Measurements from ENCODE around the gene PARP15. TPM values are rescaled to one million over a fixed set of nuclear protein-coding genes. Genes with fewer than 3 reads are reported as not detected.
"Not testable (repeated sequence)": the region's sequence is repeated elsewhere in the genome, so short reads cannot be mapped to it uniquely, and the experiment has no call there.

PARP15 gene
- under 1 TPM; 0.11 to 0.25 (median 0.14) TPM for polyA plus RNA-seq (ENCODE audit: insufficient read length in 3 of 3)

DNA sequence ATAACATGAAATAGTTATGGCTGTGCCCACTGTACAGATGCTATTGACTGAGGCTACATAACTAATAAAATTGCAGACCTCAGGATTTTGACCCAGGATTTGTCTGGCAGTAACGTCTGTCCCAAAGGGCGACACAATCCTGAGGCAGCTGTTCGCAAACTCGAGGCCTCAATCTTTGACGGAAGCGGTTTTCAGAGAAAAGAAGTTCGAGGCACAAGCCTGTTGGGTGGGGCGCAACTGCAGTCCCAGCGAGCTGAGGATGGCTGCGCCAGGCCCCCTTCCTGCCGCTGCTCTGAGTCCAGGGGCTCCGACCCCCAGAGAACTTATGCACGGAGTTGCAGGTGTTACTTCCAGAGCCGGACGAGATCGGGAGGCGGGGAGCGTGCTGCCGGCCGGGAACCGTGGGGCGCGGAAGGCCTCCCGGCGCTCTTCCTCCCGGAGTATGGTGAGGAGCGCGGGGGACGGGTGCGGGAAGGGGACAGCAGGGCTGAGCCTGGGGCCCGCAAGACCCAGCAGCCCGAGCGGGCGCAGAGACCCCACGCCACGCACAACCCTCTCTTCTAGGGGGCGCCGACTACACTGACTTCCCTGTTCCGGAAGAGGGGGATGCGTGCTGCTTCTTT is at the start of gene PARP15:
Gene PARP15, plus strand, starts transcription at position 242 of the 623 bp plus-strand sequence. Its CDS starts 18 bp downstream, at position 260.
- DNase-seq (ENCODE audit: low read depth in 3 of 3, low spot score in 2 of 3), result no peak

DNA sequence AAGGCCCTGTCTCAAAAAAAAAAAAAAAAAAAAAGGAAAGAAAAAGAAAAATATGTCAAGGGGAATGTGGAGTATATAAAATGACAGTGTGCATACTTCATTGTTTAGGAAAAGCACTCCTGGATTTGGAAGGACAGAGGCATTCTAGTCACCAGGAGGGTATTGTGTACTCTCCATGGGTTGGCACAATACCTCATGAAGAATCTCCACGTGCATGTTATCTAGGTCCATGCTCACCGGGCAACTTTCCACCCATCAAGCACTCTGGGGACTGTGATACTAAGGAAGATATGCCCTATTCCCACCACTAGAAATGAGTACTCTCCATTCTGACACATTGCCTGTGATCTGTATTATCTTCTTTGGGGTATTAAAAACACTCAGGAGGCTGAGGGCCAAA is 47.3 kb upstream of the PARP15 start:
- no peak for DNase-seq (ENCODE audit: low read depth in 3 of 3, low spot score in 2 of 3)

DNA sequence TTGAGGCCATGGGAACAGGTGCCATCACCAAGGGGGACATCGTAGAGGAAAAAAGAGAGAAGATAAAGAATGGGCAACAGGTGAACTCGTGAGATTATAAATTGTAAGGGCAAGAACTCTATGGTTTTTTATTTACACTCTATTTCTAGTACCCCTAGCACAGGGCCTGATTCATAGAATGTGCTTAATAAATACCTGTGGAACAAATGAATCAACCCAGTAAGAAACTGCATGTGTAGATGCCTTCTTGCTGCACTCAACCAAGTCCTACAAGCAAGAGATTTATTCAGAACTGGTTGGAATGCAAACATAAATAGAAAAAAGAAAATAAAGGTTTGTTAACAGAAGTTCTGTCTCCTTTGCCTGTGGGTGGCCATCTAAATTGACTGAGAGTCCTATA is 44.0 kb upstream of the PARP15 start:
- no peak for DNase-seq (ENCODE audit: low read depth in 3 of 3, low spot score in 2 of 3)

DNA sequence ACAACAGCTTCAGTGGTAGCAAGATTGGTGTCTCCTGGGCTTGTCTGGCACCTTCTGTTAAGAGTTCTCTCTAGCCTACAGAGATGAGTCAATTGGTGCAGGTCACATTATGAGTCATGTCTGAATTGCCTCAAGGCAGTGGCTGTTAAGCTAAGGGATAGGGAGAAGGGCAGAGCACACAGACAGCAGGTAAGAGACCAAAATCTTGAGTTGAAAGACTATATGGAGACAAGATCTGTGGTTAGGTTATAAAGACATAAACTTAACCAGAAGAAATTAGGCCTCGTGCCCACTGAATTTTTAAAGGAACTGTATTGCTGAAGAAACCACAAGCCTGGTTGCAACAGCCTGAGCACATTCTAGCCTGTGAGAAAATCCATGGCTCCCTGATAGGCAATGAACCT is 43.5 kb upstream of the PARP15 start:
- DNase-seq (ENCODE audit: low read depth in 3 of 3, low spot score in 2 of 3), result no peak

DNA sequence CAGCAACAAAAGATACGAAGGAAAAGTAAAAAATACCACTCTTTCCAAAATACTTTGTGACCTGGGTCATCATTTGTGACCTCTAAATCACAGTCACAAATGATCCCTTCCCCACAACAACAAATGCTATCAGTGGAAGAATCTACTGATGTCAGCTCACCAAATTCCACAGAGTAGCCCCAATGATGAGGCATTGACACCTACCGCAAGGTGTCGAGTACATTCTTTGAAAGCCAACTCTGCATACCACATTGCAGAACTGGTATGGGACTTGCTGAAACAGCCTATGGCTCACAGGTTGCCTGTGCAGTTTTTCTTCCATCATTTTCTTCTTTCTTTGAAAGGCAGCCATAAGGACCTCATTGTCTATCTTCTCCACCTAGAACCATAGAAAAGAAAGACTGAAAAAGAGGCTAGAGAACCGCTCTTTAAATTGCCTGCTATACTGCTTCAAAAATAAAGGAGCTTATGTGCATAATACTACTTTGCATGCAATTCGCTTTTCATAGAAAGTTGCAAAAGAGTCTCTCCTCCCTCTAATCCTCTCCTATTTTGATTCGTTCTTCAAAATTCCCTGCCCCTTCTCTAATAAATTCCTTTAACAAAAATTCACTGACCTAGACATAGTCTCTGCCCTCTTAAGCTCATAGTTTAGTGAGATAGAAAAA is 41.4 kb upstream of the PARP15 start:
- DNase-seq (ENCODE audit: low read depth in 3 of 3, low spot score in 2 of 3), result no peak

DNA sequence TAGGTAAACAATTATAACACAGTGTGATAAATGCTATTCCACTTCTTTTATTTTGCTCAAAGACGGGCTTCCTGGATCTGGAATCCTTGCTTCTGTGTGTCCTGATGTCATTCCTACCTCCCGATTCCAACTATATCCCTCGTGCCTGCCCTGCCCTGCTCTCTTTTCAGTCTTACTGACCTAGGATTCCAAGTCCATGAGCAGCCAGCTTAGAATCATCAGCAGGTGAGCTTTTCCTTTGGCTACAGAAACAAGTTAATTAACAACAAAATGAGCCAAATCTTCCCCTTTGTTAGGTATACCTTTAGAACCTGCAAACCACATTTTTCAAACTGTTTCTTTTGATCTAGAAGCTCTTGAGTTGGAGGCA is 40.8 kb upstream of the PARP15 start:
- no peak for DNase-seq (ENCODE audit: low read depth in 3 of 3, low spot score in 2 of 3)

DNA sequence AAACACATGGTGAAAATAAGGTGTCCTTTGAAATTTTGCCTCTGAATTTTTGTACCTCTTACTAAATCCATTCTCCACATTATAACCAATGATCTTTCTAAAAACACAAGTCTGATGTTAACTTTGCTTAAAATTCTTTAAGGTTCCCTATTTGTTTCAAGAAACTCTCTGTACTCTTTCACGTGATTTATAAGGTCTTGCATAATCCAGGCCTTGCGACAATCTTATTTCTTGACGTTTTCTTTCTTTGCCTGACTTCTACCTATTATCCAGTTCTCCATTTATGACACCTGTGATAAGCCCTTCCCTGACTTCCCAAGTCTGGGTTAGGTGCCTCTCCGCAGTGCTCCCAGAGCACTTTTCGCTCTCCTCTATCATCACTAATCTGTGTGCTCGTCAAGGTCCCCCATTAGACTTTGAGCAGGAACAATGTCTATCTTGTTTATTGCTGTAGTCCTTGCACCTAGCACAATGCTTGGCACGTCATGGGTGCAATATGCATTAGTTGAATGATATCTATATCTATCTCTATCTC is 38.4 kb upstream of the PARP15 start:
- no peak for DNase-seq (ENCODE audit: low read depth in 3 of 3, low spot score in 2 of 3)

DNA sequence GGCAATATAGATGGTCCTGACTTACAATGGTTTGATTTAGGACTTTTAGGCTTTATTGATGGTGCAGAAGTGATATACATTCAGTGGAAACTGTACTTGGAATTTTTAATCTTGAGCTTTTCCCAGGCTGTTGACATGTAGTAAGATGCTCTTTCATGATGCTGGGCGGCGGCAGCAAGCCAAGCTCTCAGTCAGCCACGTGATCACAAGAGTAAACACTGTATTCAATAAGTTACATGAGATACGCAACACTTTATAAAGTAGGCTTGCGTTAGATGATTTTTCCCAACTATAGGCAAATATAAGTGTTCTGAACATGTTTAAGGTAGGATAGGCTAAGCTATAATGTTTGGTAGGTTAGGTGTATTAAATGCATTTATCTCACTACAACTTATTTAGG is 31.3 kb upstream of the PARP15 start:
- no peak for DNase-seq (ENCODE audit: low read depth in 3 of 3, low spot score in 2 of 3)

DNA sequence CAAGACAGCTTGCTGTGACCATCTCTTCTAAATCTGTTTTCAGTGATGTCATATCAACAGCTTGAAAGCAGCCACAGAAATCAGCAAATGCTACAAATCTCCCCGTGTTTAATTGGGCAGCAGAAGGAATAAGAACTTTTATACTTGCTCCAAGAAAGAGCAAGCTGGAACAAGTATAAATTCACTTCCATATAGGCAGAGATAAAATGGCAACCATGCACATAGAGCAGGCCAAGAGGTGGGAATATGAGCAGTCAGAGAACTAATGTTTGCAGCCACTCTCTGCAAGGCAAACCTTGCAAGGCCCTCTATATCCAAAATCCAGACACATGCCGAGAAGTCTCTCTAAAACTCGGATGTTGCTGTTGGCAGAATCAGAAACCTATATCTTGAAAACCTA is 29.4 kb upstream of the PARP15 start:
- DNase-seq (ENCODE audit: low read depth in 3 of 3, low spot score in 2 of 3), result no peak

DNA sequence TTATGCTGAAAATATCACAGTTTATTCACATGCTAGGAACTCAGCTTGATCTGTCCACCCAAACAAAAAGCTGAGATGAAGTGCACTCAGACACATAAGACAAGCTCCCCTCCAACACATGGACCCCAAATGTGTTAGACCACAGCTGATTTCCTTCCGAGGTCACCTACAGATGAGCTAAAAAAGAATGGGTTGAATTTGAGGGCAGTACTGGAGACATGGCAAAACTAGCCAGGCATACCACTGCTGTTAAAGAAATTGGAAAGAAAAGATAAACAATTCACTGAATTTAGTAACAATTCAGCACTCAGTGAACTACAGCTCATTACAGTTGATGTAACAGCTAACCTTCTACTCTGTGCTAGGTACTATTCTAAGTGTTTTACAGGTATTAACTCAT is 28.8 kb upstream of the PARP15 start:
- DNase-seq (ENCODE audit: low read depth in 3 of 3, low spot score in 2 of 3), result no peak

DNA sequence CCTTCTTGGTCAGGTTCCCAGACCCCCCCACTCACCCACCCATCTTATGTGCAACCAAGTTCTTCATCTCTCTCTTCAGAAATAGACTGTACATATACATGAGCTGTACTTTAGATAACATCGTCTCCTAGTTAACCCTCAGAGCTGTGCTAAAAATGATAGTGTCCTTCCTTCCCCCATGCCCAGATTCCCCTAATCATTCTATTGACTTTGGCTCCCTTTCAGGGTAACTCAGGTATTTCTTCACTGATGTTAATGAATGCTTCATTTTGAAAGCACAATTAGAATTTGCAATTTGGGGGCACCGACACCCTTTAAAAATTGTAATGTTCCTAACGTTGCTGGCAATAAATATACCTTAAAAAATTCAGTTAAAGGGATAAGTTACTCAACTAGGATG is 24.3 kb upstream of the PARP15 start:
- DNase-seq (ENCODE audit: low read depth in 3 of 3, low spot score in 2 of 3), result no peak

DNA sequence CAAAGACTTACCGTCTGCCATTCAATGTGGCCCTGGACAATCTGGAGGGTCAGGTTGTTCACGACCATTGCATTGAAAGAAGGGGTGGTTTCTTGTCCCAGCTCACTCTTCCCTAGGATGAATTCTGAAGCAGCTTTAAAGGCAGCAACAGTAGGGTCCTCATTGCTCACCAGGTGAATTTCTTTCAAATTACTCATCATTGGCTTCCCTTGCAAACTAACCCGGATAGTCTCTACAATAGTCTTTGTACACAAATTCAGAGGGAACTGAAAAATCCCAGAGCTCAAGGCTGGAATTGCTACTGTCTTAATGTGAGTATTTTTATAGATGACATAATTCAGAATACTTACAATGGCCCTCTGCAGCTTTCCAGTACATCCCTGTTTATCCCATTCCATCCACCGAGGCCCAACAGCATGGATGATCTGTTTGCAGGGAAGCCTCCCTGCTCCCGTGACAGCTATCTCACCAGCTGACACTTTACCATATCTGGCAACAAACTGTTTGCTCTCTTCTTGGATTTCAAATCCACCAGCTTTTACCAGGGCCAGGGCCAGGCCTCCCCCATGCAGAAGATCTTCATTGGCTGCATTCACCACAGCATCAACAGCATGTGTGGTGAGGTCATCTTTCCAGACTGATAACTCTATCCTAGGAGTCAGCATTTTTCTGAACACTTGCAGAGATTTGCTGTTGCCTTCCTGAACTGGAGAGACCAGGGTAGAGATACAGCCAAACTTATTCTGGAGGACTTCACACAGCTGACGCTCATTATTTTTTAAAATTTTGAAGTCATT is 22.0 kb upstream of the PARP15 start:
- DNase-seq (ENCODE audit: low read depth in 3 of 3, low spot score in 2 of 3), result no peak

DNA sequence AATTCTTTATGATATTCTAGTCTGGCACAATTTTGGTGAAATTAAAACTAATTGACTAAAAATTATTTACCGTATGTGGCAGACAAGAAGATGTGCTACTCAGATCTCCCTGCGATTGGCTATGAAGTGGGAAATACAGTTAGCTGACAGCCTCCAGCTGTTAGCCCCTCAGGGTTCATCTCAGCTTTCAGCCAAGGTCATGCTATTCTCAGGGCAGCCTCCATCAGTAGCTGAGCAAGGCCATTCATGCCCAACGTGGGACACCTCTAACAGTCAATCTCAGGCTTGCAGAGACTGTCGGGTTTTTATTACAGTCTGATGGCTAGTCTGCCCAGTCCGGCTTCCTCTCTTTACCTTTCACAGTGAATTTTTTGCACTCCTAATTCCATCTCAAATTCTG is 20.1 kb upstream of the PARP15 start:
- DNase-seq (ENCODE audit: low read depth in 3 of 3, low spot score in 2 of 3), result peak in 1 of 3 donors; percentile 23

DNA sequence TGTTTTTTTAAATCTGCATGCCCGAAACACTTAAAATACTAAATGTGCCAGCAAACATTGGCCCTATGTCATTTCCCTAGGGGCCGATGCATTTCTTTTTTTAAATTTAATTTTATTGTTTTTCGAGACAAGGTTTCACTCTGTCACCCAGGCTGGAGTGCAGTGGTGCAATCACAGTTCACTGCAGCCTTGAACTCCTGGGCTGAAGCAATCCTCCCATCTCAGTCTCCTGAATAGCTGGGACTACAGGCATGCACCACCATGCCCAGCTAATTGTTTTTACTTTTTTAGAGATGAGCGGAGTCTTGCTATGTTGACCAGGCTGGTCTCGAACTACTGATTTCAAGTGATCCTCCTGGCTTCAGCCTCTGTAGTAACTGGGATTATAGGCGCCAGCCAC is 18.8 kb upstream of the PARP15 start:
- no peak for DNase-seq (ENCODE audit: low read depth in 3 of 3, low spot score in 2 of 3)

DNA sequence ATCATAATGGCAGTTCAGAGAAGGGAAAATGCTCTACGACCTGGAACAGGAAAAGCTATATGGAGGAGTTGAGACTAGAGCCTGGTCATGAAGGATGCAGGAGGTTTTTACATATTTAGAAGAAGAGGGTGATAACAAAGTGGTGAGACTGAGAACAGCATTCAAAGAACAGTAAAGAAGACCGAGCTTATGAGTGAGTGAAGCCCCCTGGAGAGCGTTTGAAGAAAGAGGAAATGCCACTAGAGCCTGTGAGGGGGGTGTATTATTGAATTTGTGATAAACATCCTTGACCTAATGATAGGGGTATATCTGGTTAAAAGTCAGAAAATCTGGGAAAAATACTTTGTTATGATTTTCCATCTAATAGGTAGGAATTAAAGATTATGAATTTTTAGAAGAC is 17.5 kb upstream of the PARP15 start:
- no peak for DNase-seq (ENCODE audit: low read depth in 3 of 3, low spot score in 2 of 3)

DNA sequence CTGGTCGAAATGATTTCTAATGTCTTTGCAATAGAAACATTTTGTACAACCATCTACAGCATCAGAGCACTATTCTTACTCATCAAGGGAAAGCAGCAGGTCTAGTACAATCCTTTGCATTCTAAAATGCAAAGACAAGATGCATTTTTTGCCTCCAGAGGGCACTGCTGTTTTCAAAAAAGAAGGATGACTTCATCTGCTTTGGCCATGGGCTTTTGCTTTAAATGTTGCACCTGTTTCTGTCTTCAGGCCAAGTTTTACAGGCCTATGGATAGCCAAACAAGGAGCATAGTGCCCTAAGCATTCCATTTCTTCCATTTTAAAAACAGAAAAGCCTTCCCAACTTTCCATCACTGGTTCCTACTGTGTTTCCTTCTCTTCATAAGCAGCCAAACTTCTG is 16.8 kb upstream of the PARP15 start:
- DNase-seq (ENCODE audit: low read depth in 3 of 3, low spot score in 2 of 3), result peak in 1 of 3 donors; percentile 52

DNA sequence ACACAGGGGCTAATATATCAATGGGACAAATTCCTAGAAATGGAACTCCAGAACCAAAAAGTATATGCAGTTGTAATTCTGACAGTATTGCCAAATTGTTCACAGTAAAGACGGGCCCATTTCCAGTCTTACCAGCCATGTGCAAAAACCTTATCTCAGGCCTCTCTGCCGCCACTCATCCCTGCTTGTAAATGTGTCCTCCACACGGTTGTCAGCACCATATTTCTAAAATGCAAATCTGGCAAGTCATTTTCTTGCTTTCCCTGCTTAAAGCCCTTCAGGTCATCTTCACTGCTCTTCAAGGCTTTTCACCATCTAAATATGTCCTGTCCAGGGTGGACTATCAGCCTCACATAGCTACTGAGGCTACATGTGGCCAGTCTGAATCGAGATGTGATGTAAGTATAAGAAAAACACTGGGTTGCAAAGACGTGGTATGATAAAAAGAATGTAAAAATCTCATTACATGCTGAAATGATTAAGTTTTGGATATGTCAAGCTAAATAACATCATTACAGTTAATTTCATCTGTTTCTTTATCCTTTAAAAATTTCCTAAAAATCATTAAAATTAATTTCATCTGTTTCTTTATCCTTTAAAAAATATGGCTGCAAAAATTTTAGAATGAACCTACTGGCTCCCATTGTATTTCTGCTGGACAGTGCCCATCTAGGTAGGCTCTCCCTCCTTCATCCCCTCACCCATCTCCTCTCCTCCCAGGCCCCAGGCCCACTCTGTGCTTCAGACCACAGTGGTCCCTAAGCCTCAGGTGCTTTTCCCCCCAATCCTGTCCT is 14.3 kb upstream of the PARP15 start:
- no peak for DNase-seq (ENCODE audit: low read depth in 3 of 3, low spot score in 2 of 3)

DNA sequence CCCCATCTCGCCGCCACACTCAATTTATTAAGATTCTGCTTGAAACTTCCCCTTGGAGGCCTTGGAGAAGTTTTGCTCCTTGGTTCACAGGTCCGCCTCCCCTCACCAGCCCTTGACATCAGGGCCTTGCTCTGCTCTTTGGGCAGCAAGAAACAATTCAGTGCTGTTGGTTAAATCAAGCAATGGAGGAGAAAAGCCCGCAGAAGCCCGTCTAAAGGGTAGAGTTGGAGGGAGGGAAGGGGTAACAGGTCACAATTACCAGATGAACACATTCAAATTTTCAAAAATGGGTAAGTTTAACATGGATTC is 13.8 kb upstream of the PARP15 start:
- DNase-seq (ENCODE audit: low read depth in 3 of 3, low spot score in 2 of 3), result no peak

DNA sequence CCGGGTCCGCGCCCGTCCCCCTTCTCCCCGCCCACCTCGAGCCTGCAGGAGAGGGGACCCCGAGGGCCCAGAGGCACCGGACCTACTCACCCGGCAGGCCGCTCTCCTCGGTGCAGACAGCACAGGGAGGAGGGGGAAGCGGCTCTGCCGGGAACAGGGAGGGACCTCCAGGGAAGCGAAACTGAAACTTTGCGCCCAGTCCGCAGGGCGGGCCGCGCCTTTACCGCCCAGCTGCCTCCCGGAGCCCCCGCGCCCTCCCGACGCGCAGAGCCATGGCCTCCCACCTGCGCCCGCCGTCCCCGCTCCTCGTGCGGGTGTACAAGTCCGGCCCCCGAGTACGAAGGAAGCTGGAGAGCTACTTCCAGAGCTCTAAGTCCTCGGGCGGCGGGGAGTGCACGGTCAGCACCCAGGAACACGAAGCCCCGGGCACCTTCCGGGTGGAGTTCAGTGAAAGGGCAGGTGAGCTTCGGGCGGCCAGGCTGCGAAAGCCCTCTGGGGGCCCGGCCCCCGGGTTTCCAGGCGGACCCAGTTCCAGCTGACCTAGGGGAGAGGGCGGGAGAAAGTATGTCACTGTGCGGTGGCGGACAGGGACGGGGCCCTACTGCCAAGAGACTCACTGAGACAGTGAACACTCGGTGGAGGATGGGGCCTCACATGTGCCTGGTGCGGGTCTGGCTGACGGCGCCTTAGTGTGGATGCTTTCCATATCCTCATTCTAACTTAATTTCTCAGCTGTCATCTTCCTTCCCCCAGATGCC is 13.1 kb upstream of the PARP15 start, which contains the start of the genes DTX3L and PARP9:
Gene DTX3L, plus strand, starts transcription at position 184 of the 758 bp plus-strand sequence. Its CDS starts 89 bp downstream, at position 273.
Gene PARP9, minus strand, starts transcription at position 146 of the 758 bp plus-strand sequence. CDS start 4,680 bp downstream, outside the sequence.
- peak in 2 of 3 donors; percentile 47 to 74 for DNase-seq (ENCODE audit: low read depth in 3 of 3, low spot score in 2 of 3)

DNA sequence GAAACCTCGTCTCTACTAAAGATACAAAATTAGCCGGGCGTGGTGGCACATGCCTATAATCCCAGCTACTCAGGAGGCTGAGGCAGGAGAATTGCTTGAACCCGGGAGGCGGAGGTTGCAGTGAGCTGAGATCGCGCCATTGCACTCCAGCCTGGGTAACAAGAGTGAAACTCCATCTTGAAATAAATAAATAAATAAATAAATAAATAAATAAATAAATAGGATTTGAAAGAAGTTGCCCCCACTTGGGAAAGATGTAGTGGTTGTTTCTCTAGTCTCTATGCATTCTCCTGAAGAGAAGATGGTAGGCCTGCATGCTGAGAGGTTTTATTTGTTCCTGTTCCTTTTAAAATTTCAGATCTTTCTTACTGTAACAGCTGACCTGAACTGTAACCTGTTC is 9.3 kb upstream of the PARP15 start:
- not testable (repeated sequence) for DNase-seq (ENCODE audit: low read depth in 3 of 3, low spot score in 2 of 3)

All from right renal cortex interstitium (tissue), 3 donors.